WTC11 (cell line): Measurements from ENCODE around the gene TBX15. TPM values are rescaled to one million over a fixed set of nuclear protein-coding genes. Genes with fewer than 3 reads are reported as not detected.

Source experiments
- ATAC-seq: fragments of 200-7000 bp; cut with Tn5 transposase; 2 replicates; pipeline ENCODE4 v1.10.0; 2021; ENCODE audit warnings: mild to moderate bottlenecking, moderate library complexity
- CTCF ChIA-PET: fragments of 300-600 bp; sonication (Branson Sonifier 250); formaldehyde crosslinking; loops from one replicate; lab custom pipeline; 2021; ENCODE audit warnings: antibody characterized with exemption; lab: Charles Lee
- POLR2A ChIA-PET: fragments of 350-600 bp; sonication (Branson Sonifier 250); formaldehyde crosslinking; loops from one replicate; lab custom pipeline; 2021; ENCODE audit warnings: antibody characterized with exemption; lab: Charles Lee
- DNase-seq: peaks from one replicate; pipeline ENCODE4 v3.0.0; 2021; ENCODE audit warnings: low spot score
- H3K27ac Mint-ChIP-seq: 2 replicates; pipeline ENCODE4 v1.8.0; 2021; ENCODE audit warnings: mixed read lengths
- H3K27me3 Mint-ChIP-seq: 2 replicates; pipeline ENCODE4 v1.8.0; 2021; ENCODE audit warnings: low read depth, mild to moderate bottlenecking, moderate library complexity, mixed read lengths
- H3K36me3 Mint-ChIP-seq: 2 replicates; pipeline ENCODE4 v1.8.0; 2021; ENCODE audit warnings: mixed read lengths
- H3K4me1 Mint-ChIP-seq: 2 replicates; pipeline ENCODE4 v1.8.0; 2022; ENCODE audit warnings: mixed read lengths
- H3K4me3 Mint-ChIP-seq: 2 replicates; pipeline ENCODE4 v1.8.0; 2021; ENCODE audit warnings: mild to moderate bottlenecking, moderate library complexity, mixed read lengths
- H3K9me3 Mint-ChIP-seq: 2 replicates; pipeline ENCODE4 v1.8.0; 2021; ENCODE audit warnings: mixed read lengths
- AR ChIP-seq: fragments of 250-450 bp; sonication (Bioruptor Pico); IDR thresholded peaks from 2 replicates; pipeline ENCODE4 v1.9.0; 2021; ENCODE audit warnings: mild to moderate bottlenecking
- CREM ChIP-seq: sonication (generic); formaldehyde crosslinking; IDR thresholded peaks from 2 replicates; pipeline ENCODE4 v1.8.1; 2022; ENCODE audit warnings: mild to moderate bottlenecking, missing genetic modification reagents, moderate library complexity
- GTF2I ChIP-seq: fragments of 250-450 bp; sonication (Bioruptor Pico); conservative IDR thresholded peaks from 2 replicates; pipeline ENCODE4 v1.4.0; 2021; ENCODE audit warnings: mild to moderate bottlenecking
- JUN ChIP-seq: sonication (generic); formaldehyde crosslinking; IDR thresholded peaks from 2 replicates; pipeline ENCODE4 v1.8.0; 2023; ENCODE audit warnings: mild to moderate bottlenecking, missing genetic modification reagents
- NR3C1 ChIP-seq: sonication (generic); formaldehyde crosslinking; conservative IDR thresholded peaks from 2 replicates; pipeline ENCODE4 v1.8.1; 2023; ENCODE audit warnings: low read depth, mild to moderate bottlenecking, missing genetic modification reagents
- PREB ChIP-seq: sonication (generic); formaldehyde crosslinking; IDR thresholded peaks from 2 replicates; pipeline ENCODE4 v1.8.1; 2022; ENCODE audit warnings: mild to moderate bottlenecking, missing genetic modification reagents, moderate library complexity, borderline replicate concordance
- PRRX2 ChIP-seq: fragments of 250-450 bp; sonication (Bioruptor Pico); IDR thresholded peaks from 2 replicates; pipeline ENCODE4 v1.8.0; 2021; ENCODE audit warnings: mild to moderate bottlenecking
- RORB ChIP-seq: fragments of 250-450 bp; sonication (Bioruptor Pico); IDR thresholded peaks from 2 replicates; pipeline ENCODE4 v1.9.0; 2021; ENCODE audit warnings: mild to moderate bottlenecking
- TEAD4 ChIP-seq: sonication (generic); formaldehyde crosslinking; IDR thresholded peaks from 2 replicates; pipeline ENCODE4 v1.8.0; 2022; ENCODE audit warnings: mild to moderate bottlenecking, missing genetic modification reagents
- ZBTB21 ChIP-seq: sonication (generic); formaldehyde crosslinking; IDR thresholded peaks from 2 replicates; pipeline ENCODE4 v1.8.1; 2023; ENCODE audit warnings: mild to moderate bottlenecking, missing genetic modification reagents, borderline replicate concordance
- total RNA-seq: library from RNA; stranded (reverse); gene quantifications from 3 replicates; pipeline ENCODE4 v1.2.3, GENCODE V29; 2021
- TF ChIP-seq, protein P1 (sequence below): sonication (generic); formaldehyde crosslinking; IDR thresholded peaks from 2 replicates; pipeline ENCODE4 v1.8.0; 2022; ENCODE audit warnings: mild to moderate bottlenecking, missing genetic modification reagents
- TF ChIP-seq, protein P2 (sequence below): sonication (generic); formaldehyde crosslinking; IDR thresholded peaks from 2 replicates; pipeline ENCODE4 v1.8.0; 2022; ENCODE audit warnings: mild to moderate bottlenecking, missing genetic modification reagents
- TF ChIP-seq, protein P3 (sequence below): sonication (generic); formaldehyde crosslinking; IDR thresholded peaks from 2 replicates; pipeline ENCODE4 v1.8.0; 2023; ENCODE audit warnings: missing genetic modification reagents, mild to moderate bottlenecking, borderline replicate concordance
- TF ChIP-seq, protein P4 (sequence below): fragments of 250-450 bp; sonication (Bioruptor Pico); conservative IDR thresholded peaks from 2 replicates; pipeline ENCODE4 v1.9.0; 2021; ENCODE audit warnings: mild to moderate bottlenecking

TBX15 gene
- total RNA-seq, 1 experiment from 2014 or later = 0.11 TPM

- TF ChIP-seq PREB (CRISPR knock-in tag) = no peak
- no peak for TF ChIP-seq CREM (CRISPR knock-in tag)
- no peak for TF ChIP-seq TEAD4
- no peak for TF ChIP-seq NR3C1
Measured at GRCh38 chr1:118931876-118932275, 56.3 kb downstream of the TBX15 start (continued).

DNA sequence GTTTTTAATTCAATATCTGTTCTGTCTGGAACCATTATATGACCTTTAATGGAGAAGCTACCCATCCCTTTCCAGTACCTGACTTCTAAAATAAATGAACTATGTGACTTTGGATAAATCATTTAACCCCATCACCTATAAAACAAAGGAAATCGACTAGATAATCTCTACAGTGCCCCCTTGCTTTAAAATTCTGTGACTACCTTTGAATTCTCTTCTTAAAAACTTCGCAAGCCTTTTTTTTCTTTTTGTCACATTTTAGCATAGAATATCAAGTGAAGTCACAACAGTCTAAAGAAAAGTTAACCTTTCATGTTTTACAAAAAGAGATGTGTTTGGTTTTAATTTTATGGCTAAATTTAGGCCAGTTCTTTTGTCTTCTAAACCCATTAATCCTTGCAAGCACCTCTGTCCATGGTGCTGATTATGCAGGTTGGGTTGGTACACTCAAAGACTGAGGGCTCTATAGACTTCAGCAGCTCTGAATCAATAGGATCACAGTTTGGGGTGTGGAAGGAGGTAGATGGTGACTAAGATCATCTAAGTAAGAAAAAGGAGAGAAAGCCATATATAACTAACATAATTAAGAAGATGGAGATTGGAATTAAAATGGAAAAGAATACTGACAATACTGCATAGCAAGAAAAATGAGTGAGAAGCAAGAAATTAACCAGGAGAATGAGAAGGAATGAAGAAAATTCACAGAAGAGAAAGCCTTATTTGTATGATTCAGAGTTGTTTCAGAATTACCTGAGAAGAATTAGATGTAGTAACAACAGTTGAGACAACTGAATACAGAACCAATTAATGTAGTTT, 59.2 kb downstream of the TBX15 start:
- Mint-ChIP-seq H3K4me3 (no peak overlapping the region), H3K9me3 (no peaks in the 10 kb centered on the region; the same call in 1 of the 2 replicates)
- peak; percentile 44; the same call in 1 of the 2 replicates for ATAC-seq
- TF ChIP-seq, protein P1, sequence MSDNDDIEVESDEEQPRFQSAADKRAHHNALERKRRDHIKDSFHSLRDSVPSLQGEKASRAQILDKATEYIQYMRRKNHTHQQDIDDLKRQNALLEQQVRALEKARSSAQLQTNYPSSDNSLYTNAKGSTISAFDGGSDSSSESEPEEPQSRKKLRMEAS (CRISPR knock-in tag) = no peak
- 0 out of 2 replicates have a peak, but pooled peaks have one; percentile 29 for TF ChIP-seq JUN (CRISPR knock-in tag)
- TF ChIP-seq, protein P2, sequence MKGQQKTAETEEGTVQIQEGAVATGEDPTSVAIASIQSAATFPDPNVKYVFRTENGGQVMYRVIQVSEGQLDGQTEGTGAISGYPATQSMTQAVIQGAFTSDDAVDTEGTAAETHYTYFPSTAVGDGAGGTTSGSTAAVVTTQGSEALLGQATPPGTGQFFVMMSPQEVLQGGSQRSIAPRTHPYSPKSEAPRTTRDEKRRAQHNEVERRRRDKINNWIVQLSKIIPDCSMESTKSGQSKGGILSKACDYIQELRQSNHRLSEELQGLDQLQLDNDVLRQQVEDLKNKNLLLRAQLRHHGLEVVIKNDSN (CRISPR knock-in tag) = peak; percentile 22; the same call in 1 of the 2 replicates
- TF ChIP-seq, protein P3, sequence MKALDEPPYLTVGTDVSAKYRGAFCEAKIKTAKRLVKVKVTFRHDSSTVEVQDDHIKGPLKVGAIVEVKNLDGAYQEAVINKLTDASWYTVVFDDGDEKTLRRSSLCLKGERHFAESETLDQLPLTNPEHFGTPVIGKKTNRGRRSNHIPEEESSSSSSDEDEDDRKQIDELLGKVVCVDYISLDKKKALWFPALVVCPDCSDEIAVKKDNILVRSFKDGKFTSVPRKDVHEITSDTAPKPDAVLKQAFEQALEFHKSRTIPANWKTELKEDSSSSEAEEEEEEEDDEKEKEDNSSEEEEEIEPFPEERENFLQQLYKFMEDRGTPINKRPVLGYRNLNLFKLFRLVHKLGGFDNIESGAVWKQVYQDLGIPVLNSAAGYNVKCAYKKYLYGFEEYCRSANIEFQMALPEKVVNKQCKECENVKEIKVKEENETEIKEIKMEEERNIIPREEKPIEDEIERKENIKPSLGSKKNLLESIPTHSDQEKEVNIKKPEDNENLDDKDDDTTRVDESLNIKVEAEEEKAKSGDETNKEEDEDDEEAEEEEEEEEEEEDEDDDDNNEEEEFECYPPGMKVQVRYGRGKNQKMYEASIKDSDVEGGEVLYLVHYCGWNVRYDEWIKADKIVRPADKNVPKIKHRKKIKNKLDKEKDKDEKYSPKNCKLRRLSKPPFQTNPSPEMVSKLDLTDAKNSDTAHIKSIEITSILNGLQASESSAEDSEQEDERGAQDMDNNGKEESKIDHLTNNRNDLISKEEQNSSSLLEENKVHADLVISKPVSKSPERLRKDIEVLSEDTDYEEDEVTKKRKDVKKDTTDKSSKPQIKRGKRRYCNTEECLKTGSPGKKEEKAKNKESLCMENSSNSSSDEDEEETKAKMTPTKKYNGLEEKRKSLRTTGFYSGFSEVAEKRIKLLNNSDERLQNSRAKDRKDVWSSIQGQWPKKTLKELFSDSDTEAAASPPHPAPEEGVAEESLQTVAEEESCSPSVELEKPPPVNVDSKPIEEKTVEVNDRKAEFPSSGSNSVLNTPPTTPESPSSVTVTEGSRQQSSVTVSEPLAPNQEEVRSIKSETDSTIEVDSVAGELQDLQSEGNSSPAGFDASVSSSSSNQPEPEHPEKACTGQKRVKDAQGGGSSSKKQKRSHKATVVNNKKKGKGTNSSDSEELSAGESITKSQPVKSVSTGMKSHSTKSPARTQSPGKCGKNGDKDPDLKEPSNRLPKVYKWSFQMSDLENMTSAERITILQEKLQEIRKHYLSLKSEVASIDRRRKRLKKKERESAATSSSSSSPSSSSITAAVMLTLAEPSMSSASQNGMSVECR (CRISPR knock-in tag) = 0 out of 2 replicates have a peak, but pooled peaks have one; percentile 38
- TF ChIP-seq, all 79 proteins: peak for 3
- POLR2A ChIA-PET = no interaction called here
- H3K27ac Mint-ChIP-seq = no peak overlapping the region
- H3K27me3 Mint-ChIP-seq = peaks cover 6% of the 10 kb centered on the region; the same call in 1 of the 2 replicates
- H3K4me1 Mint-ChIP-seq = peaks cover 10% of the 10 kb centered on the region
- CTCF ChIA-PET = interaction anchor here (0.8 to 1.0 kb wide), 2 partner anchors 9 to 80 kb away, joined by 3 read pairs; no protein-coding TSS in a partner anchor
- DNase-seq = peak; percentile 55
- H3K36me3 Mint-ChIP-seq = no peaks in the 10 kb centered on the region

GRCh38 chr1:118927427-118928187, 60.5 kb downstream of the TBX15 start:
- Mint-ChIP-seq H3K27me3 (peaks cover 6% of the 10 kb centered on the region; the same call in 1 of the 2 replicates), H3K36me3 (no peaks in the 10 kb centered on the region), H3K9me3 (no peaks in the 10 kb centered on the region; the same call in 1 of the 2 replicates), H3K4me3 (no peak overlapping the region), H3K27ac (no peak overlapping the region), H3K4me1 (peaks cover 10% of the 10 kb centered on the region)
- DNase-seq = no peak
- ATAC-seq = no peak
- CTCF ChIA-PET = no interaction called here
- POLR2A ChIA-PET = interaction anchor here (0.6 kb wide), 1 partner anchor 80 kb away, joined by 5 read pairs; no protein-coding TSS in a partner anchor
- TF ChIP-seq GTF2I (CRISPR knock-in tag) = no peak
- TF ChIP-seq, protein P2 (CRISPR knock-in tag) = no peak
- no peak for TF ChIP-seq AR (CRISPR knock-in tag)
- no peak for TF ChIP-seq PRRX2 (CRISPR knock-in tag)
- TF ChIP-seq, protein P4, sequence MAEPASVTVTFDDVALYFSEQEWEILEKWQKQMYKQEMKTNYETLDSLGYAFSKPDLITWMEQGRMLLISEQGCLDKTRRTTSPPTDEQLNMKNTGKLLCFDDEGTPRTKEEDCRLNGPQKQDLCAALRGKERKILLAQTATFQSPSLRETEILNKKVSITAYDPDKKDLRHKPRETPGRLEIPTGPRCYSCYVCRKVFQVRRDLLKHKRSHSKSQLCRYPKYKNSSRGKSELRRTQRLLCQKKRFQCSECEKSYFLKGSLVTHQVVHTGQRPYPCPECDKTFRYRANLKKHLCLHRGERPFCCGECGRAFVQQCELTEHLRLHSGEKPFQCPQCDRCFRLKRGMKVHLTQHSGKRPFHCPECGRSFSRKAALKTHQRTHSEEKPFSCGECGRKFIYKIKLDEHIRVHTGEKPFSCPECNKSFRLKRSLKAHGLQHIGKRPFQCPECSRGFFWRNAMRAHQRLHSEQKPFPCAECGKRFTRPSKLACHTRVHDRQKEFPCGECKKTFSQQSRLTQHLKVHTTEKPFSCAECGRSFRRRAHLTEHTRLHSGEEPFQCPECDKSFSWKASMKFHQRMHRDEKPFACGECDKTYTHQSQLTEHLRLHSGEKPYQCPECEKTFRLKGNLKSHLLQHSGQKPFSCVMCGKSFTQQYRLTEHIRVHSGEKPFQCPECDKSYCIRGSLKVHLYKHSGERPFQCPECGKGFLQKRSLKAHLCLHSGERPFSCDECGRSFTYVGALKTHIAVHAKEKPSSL (CRISPR knock-in tag) = no peak
- no peak for TF ChIP-seq TEAD4
- no peak for TF ChIP-seq ZBTB21 (CRISPR knock-in tag)
- TF ChIP-seq RORB (CRISPR knock-in tag) = no peak
